HUDEP-2 (cell line): Measurements from ENCODE around the gene SAMD14.

ENCODE experiments used
- DNase-seq, 76 experiments: peaks; one replicate each; lab custom pipeline; 2025; ENCODE audit not compliant: unreplicated experiment in 76 of 76; lab: John Stamatoyannopoulos, UW

The SAMD14 gene

GRCh38 chr17:50087246-50087911 lies 42.6 kb downstream of the SAMD14 start:
- peak in 66 of 76 experiments; percentile 4 to 80 (median 49) for DNase-seq

- no peak for DNase-seq
Measured at GRCh38 chr17:50081757-50082156, 48.2 kb downstream of the SAMD14 start.

GRCh38 chr17:50080827-50081226 lies 49.1 kb downstream of the SAMD14 start:
- DNase-seq = no peak

GRCh38 chr17:50080096-50080480 lies 49.9 kb downstream of the SAMD14 start:
- no peak for DNase-seq

- DNase-seq = peak in 57 of 76 experiments; percentile 4 to 73 (median 41)
Measured at GRCh38 chr17:50079334-50080095, 50.4 kb downstream of the SAMD14 start.

GRCh38 chr17:50078430-50078829 lies 51.5 kb downstream of the SAMD14 start:
- DNase-seq = no peak

GRCh38 chr17:50076591-50077235 lies 53.2 kb downstream of the SAMD14 start:
- DNase-seq = no peak

GRCh38 chr17:50076221-50076590 lies 53.8 kb downstream of the SAMD14 start:
- DNase-seq = no peak

- no peak for DNase-seq
Measured at GRCh38 chr17:50075446-50076032, 54.4 kb downstream of the SAMD14 start.

GRCh38 chr17:50074227-50074626 lies 55.7 kb downstream of the SAMD14 start:
- no peak for DNase-seq

- no peak for DNase-seq
Measured at GRCh38 chr17:50072925-50073324, 57.0 kb downstream of the SAMD14 start.

GRCh38 chr17:50072130-50072529 lies 57.8 kb downstream of the SAMD14 start:
- DNase-seq = no peak

- DNase-seq = no peak
Measured at GRCh38 chr17:50071692-50072091, 58.3 kb downstream of the SAMD14 start.

- DNase-seq = no peak
Measured at GRCh38 chr17:50070908-50071680, 58.9 kb downstream of the SAMD14 start.

GRCh38 chr17:50067996-50068395 lies 62.0 kb downstream of the SAMD14 start:
- DNase-seq = no peak

- no peak for DNase-seq
Measured at GRCh38 chr17:50066995-50067394, 63.0 kb downstream of the SAMD14 start.

- no peak for DNase-seq
Measured at GRCh38 chr17:50065056-50065455, 64.9 kb downstream of the SAMD14 start.

- no peak for DNase-seq
Measured at GRCh38 chr17:50064253-50065001, 65.5 kb downstream of the SAMD14 start.

GRCh38 chr17:50063561-50064252 lies 66.3 kb downstream of the SAMD14 start:
- no peak for DNase-seq
